ENCODE measurements around the gene FHOD3. TPM values are rescaled to one million over a fixed set of nuclear protein-coding genes. Genes with fewer than 3 reads are reported as not detected.

Gene FHOD3
- total and polyA plus RNA-seq, 3 experiments from 2014 or later, result not detected

DNA sequence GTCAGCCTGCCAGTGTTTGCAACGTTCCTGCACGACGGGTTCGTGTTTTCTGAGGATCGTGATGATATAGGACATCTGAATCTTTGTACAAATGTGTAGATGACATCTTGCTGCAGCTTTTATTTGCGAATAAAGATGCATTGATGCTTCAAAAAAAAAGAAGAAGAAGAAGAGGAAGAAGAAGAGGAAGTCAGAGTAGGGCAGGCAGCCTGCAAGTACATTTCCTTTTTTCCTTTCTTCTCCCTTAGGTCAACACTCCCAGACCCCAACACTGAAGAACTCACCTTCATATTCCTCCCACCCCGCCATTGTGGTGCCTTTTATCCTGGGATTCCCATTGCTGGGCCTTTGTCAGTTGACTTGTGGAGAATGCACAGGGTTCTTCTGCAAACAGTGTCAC, 91.5 kb downstream of the FHOD3 start:
- Mint-ChIP-seq H3K4me3 (no peak overlapping the region), H3K27me3 (peaks cover 6% of the 10 kb centered on the region in 2 donors), H3K36me3 (no peaks in the 10 kb centered on the region), H3K9me3 (peaks cover 0 to 4% (median 0%) of the 10 kb centered on the region in 5 donors), H3K4me1 (no peaks in the 10 kb centered on the region), H3K27ac (no peak overlapping the region)
- Histone ChIP-seq H3K27me3 (ENCODE audit: insufficient read depth, low read length, poor library complexity, severe bottlenecking) (no peaks in the 10 kb centered on the region), H3K4me3 (ENCODE audit: low read length) (no peak overlapping the region), H3K4me1 (ENCODE audit: insufficient read depth, low read length) (no peaks in the 10 kb centered on the region), H3K36me3 (ENCODE audit: insufficient read depth, low read length) (no peaks in the 10 kb centered on the region), H3K9me3 (ENCODE audit: low read length) (no peaks in the 10 kb centered on the region), H3K27ac (ENCODE audit: low read depth, low read length) (no peak overlapping the region)
- CTCF ChIA-PET, result no interaction called here
- POLR2A ChIA-PET, result no interaction called here
- DNase-seq, result no peak

DNA sequence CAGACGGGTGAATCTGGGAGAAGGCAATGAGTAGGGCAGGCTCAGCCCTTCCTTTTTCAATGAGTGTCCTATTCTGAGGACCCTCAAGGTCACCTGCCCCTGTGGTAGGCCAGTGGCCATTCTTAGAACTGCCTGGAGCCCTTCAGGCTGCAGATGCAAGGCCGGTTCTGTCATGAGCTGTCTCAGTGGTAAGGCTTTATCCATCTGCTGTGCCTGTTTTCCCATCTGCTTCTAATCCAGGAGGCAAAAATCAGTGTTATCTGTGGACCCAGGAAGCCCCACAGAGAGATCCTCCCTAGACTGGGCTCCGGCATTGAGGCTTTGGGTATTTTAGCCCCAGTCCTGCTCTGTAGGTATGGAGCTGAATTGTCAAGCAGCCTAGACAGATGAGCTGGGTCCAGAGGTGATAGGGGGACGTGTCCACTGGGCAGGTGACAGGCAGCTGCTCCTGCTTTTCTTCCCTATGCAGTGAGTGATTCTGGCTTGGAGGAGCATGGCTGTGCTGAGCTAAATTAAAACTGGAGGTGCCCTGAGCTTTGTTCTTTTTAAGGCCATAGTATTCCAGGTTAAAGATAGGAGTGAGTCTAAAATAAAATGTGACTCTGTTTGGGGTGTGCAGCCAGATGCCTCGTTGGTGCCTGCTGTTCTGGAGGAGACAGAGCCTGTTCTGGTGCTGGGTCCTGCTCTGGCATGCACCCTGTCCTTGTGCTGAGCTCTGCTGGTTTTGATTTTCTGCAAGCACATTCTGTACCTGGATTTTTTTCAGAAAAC, 92.5 kb downstream of the FHOD3 start:
- ChIA-PET CTCF (no interaction called here), POLR2A (no interaction called here)
- Mint-ChIP-seq H3K27me3 (peaks cover 6% of the 10 kb centered on the region in 2 donors), H3K4me1 (no peaks in the 10 kb centered on the region), H3K36me3 (no peaks in the 10 kb centered on the region), H3K27ac (no peak overlapping the region), H3K9me3 (peaks cover 0 to 7% (median 2%) of the 10 kb centered on the region in 5 donors), H3K4me3 (no peak overlapping the region)
- H3K4me3 ChIP-seq (ENCODE audit: low read length), result no peak overlapping the region
- H3K4me1 ChIP-seq (ENCODE audit: insufficient read depth, low read length), result no peaks in the 10 kb centered on the region
- H3K27me3 ChIP-seq (ENCODE audit: insufficient read depth, low read length, poor library complexity, severe bottlenecking), result no peaks in the 10 kb centered on the region
- no peaks in the 10 kb centered on the region for H3K9me3 ChIP-seq (ENCODE audit: low read length)
- H3K36me3 ChIP-seq (ENCODE audit: insufficient read depth, low read length), result no peaks in the 10 kb centered on the region
- H3K27ac ChIP-seq (ENCODE audit: low read depth, low read length), result no peak overlapping the region
- no peak for DNase-seq

DNA sequence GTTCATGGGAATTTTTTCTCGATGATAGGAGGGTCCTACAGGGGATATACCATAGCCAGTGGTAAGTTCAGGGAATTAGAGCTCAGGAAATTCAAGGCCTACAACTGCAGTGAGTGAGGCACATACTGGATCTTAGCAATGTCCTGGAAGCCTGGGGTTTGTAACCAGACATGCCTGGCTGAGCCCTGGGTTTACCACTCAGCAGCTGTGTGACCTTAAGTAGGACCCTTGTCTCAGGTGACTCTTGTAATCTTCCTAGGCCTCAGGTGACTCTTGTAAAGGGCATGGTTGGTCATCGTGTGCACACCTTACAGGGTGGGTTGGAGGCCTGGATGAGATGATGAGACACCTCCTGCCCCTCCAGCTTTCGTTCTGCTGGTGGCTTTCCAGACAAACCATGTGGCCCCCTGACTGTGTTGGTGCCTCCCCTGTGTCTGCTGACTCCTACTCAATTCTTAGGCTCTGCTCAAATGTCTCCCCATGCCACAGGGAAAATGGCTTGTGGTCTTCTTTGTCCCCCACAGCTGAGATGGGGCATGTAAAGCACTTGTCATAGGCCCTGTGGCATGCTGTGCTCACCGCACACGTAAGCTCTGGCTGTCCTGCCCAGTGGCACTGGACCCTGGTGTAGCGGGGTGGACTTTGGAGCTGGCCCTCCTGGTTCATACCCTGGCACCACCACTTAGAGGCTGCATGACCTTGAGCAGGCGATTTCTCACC, 94.1 kb downstream of the FHOD3 start:
- ChIA-PET POLR2A (no interaction called here), CTCF (no interaction called here)
- Mint-ChIP-seq H3K27ac (no peak overlapping the region), H3K4me3 (no peak overlapping the region), H3K27me3 (peaks cover 4 to 6% of the 10 kb centered on the region in 2 donors), H3K9me3 (peaks cover 0 to 11% (median 6%) of the 10 kb centered on the region in 5 donors), H3K36me3 (no peaks in the 10 kb centered on the region), H3K4me1 (no peaks in the 10 kb centered on the region)
- no peaks in the 10 kb centered on the region for H3K4me1 ChIP-seq (ENCODE audit: insufficient read depth, low read length)
- H3K27me3 ChIP-seq (ENCODE audit: insufficient read depth, low read length, poor library complexity, severe bottlenecking), result no peaks in the 10 kb centered on the region
- H3K4me3 ChIP-seq (ENCODE audit: low read length), result no peak overlapping the region
- no peak overlapping the region for H3K27ac ChIP-seq (ENCODE audit: low read depth, low read length)
- H3K36me3 ChIP-seq (ENCODE audit: insufficient read depth, low read length), result no peaks in the 10 kb centered on the region
- H3K9me3 ChIP-seq (ENCODE audit: low read length), result no peaks in the 10 kb centered on the region
- no peak for DNase-seq

DNA sequence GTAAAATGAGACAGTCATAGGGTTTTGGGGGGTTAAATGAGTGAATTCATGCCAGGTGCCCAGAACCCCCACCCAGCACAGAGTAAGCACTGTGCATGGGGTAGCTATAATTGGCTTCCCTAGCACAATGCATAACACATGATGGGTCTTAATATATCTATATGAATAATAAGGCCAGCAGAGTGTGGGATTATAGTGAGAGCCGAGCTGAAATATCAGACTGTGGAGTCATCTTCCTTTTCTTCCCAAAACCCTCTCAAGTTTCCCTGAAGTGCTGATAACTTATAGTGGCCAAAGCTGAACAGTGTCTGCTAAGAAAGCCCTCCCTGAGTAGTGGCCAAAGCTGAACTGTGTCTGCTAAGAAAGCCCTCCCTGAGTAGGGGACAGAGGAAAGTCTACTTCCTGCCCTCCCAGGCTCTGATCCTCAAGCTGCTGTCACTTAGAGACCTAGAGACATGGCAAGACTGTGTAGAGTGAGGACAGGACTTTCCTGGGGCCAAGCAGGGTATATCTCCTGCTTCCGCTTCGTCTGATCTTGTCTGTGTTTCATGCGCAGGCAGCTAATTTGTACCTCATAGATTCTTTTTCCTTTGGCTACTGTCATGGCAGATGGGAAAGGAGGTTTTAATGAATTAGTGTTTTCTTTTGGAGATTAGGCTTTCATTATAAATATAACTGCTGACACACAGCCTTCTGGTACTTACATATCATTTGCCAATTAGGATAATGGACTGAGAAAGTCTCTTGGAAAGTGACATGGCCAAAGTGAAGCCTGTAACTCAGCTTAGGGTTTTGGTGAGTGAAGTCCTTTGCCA, 94.9 kb downstream of the FHOD3 start:
- no peak for DNase-seq
- H3K4me3 ChIP-seq (ENCODE audit: low read length), result no peak overlapping the region
- no peaks in the 10 kb centered on the region for H3K36me3 ChIP-seq (ENCODE audit: insufficient read depth, low read length)
- POLR2A ChIA-PET, result no interaction called here
- no peaks in the 10 kb centered on the region for H3K9me3 ChIP-seq (ENCODE audit: low read length)
- Mint-ChIP-seq H3K36me3 (no peaks in the 10 kb centered on the region), H3K4me1 (no peaks in the 10 kb centered on the region), H3K27ac (no peak overlapping the region), H3K27me3 (peaks cover 4 to 6% of the 10 kb centered on the region in 2 donors), H3K4me3 (no peak overlapping the region), H3K9me3 (peaks cover 0 to 15% (median 6%) of the 10 kb centered on the region in 5 donors)
- CTCF ChIA-PET, result no interaction called here
- no peak overlapping the region for H3K27ac ChIP-seq (ENCODE audit: low read depth, low read length)
- no peaks in the 10 kb centered on the region for H3K27me3 ChIP-seq (ENCODE audit: insufficient read depth, low read length, poor library complexity, severe bottlenecking)
- H3K4me1 ChIP-seq (ENCODE audit: insufficient read depth, low read length), result no peaks in the 10 kb centered on the region

DNA sequence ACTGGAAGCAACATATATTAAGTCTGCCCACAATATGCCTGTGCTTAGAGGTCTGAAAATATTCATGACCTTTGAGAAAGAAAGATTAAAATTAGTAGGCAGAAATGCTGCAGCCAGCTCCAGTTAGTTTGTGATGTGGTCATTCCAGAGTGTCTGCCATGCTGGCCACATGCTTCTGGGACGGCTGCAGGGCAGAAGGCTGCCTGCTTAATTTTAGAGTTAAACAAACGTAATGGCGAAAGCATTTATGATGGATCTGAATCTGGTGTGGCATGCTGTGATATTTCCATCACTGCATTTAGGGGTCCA, 95.4 kb downstream of the FHOD3 start:
- H3K4me3 Mint-ChIP-seq, result no peak overlapping the region
- peaks cover 0 to 15% (median 6%) of the 10 kb centered on the region in 5 donors for H3K9me3 Mint-ChIP-seq
- H3K27me3 Mint-ChIP-seq, result peaks cover 4 to 6% of the 10 kb centered on the region in 2 donors
- Histone ChIP-seq H3K36me3 (ENCODE audit: insufficient read depth, low read length) (no peaks in the 10 kb centered on the region), H3K27ac (ENCODE audit: low read depth, low read length) (no peak overlapping the region), H3K4me3 (ENCODE audit: low read length) (no peak overlapping the region), H3K27me3 (ENCODE audit: insufficient read depth, low read length, poor library complexity, severe bottlenecking) (no peaks in the 10 kb centered on the region), H3K9me3 (ENCODE audit: low read length) (no peaks in the 10 kb centered on the region), H3K4me1 (ENCODE audit: insufficient read depth, low read length) (no peaks in the 10 kb centered on the region)
- no peak overlapping the region for H3K27ac Mint-ChIP-seq
- H3K36me3 Mint-ChIP-seq, result no peaks in the 10 kb centered on the region
- POLR2A ChIA-PET, result no interaction called here
- no peak for DNase-seq
- CTCF ChIA-PET, result no interaction called here
- no peaks in the 10 kb centered on the region for H3K4me1 Mint-ChIP-seq

DNA sequence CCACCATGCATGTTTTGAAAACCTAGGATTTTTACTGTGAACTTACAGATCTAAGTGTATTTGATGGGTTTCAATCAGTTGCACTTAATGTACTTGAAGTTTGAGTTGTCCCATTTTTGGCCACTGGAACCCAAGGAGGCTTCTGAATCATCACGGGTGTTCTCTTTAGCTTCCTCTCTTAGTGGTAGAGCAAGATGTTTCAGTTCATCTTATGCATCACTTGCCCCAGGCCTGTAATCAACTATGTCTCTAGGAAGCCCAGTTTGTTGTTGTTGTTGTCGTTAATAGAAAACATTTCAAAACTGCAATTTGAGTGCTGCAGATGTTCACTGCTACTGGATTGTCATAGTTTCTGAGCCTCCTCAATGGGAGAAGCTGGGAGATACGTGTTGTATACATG, 97.0 kb downstream of the FHOD3 start:
- no peaks in the 10 kb centered on the region for H3K36me3 ChIP-seq (ENCODE audit: insufficient read depth, low read length)
- H3K9me3 ChIP-seq (ENCODE audit: low read length), result no peaks in the 10 kb centered on the region
- DNase-seq, result no peak
- Mint-ChIP-seq H3K4me3 (no peak overlapping the region), H3K36me3 (no peaks in the 10 kb centered on the region), H3K4me1 (no peaks in the 10 kb centered on the region), H3K9me3 (peaks cover 0 to 15% (median 6%) of the 10 kb centered on the region in 5 donors), H3K27ac (no peak overlapping the region), H3K27me3 (peaks cover 5 to 7% of the 10 kb centered on the region in 2 donors)
- no peaks in the 10 kb centered on the region for H3K4me1 ChIP-seq (ENCODE audit: insufficient read depth, low read length)
- no peak overlapping the region for H3K4me3 ChIP-seq (ENCODE audit: low read length)
- H3K27me3 ChIP-seq (ENCODE audit: insufficient read depth, low read length, poor library complexity, severe bottlenecking), result no peaks in the 10 kb centered on the region
- no peak overlapping the region for H3K27ac ChIP-seq (ENCODE audit: low read depth, low read length)
- POLR2A ChIA-PET, result no interaction called here
- CTCF ChIA-PET, result no interaction called here

DNA sequence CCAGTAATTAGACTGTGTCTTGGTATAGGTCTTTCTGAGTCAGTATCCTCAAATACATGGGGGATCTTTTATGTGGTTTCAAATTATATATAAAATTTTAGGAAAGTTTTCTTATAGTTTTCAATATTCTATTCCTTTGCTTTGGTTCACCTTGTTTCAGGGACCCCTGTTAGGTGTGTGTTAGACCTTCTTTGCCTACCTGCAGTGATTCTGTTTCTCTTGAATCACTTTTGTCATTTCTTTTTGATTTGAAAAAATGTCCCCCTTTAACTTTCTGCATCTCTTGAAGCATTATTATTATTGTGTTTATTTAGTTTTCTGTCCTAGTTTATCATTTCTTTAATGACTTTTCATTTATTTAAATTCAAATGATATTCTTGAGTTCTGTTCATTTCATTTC, 98.7 kb downstream of the FHOD3 start:
- H3K9me3 Mint-ChIP-seq, result peaks cover 1 to 15% (median 6%) of the 10 kb centered on the region in 5 donors
- CTCF ChIA-PET, result no interaction called here
- Histone ChIP-seq H3K9me3 (ENCODE audit: low read length) (no peaks in the 10 kb centered on the region), H3K27ac (ENCODE audit: low read depth, low read length) (no peak overlapping the region), H3K27me3 (ENCODE audit: insufficient read depth, low read length, poor library complexity, severe bottlenecking) (no peaks in the 10 kb centered on the region), H3K4me1 (ENCODE audit: insufficient read depth, low read length) (no peaks in the 10 kb centered on the region), H3K4me3 (ENCODE audit: low read length) (no peak overlapping the region), H3K36me3 (ENCODE audit: insufficient read depth, low read length) (no peaks in the 10 kb centered on the region)
- no peaks in the 10 kb centered on the region for H3K36me3 Mint-ChIP-seq
- H3K27me3 Mint-ChIP-seq, result peaks cover 5 to 9% of the 10 kb centered on the region in 2 donors
- DNase-seq, result no peak
- no peak overlapping the region for H3K4me3 Mint-ChIP-seq
- no peaks in the 10 kb centered on the region for H3K4me1 Mint-ChIP-seq
- POLR2A ChIA-PET, result no interaction called here
- no peak overlapping the region for H3K27ac Mint-ChIP-seq

DNA sequence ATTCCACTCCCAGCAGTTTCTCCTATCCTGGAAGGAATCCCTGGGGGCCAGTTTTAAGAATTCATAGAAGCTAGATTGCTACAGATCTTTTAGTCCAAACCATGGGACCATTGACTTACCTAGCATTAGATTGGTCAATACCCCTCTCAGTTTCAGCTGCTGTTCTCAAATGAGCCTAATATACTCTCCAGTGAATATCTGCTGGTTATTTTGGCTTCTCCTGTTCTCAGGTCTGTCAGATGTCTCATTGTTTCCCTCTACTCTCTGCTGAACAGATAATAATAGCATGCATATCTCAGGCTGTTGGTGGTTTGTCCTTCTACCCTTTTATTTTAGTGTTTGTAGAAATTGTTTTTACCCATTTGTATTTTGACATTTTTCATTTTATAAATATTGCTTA, 99.5 kb downstream of the FHOD3 start:
- peaks cover 5 to 9% of the 10 kb centered on the region in 2 donors for H3K27me3 Mint-ChIP-seq
- CTCF ChIA-PET, result no interaction called here
- H3K27ac Mint-ChIP-seq, result no peak overlapping the region
- H3K27ac ChIP-seq (ENCODE audit: low read depth, low read length), result no peak overlapping the region
- H3K4me3 ChIP-seq (ENCODE audit: low read length), result no peak overlapping the region
- POLR2A ChIA-PET, result no interaction called here
- H3K9me3 Mint-ChIP-seq, result peaks cover 2 to 15% (median 6%) of the 10 kb centered on the region in 5 donors
- H3K4me1 ChIP-seq (ENCODE audit: insufficient read depth, low read length), result no peaks in the 10 kb centered on the region
- no peaks in the 10 kb centered on the region for H3K9me3 ChIP-seq (ENCODE audit: low read length)
- H3K36me3 Mint-ChIP-seq, result no peaks in the 10 kb centered on the region
- no peaks in the 10 kb centered on the region for H3K27me3 ChIP-seq (ENCODE audit: insufficient read depth, low read length, poor library complexity, severe bottlenecking)
- DNase-seq, result no peak
- no peaks in the 10 kb centered on the region for H3K4me1 Mint-ChIP-seq
- no peaks in the 10 kb centered on the region for H3K36me3 ChIP-seq (ENCODE audit: insufficient read depth, low read length)
- H3K4me3 Mint-ChIP-seq, result no peak overlapping the region
